Measurements from ENCODE around the gene FPR3. TPM values are rescaled to one million over a fixed set of nuclear protein-coding genes. Genes with fewer than 3 reads are reported as not detected.

The FPR3 gene
- total RNA-seq, 1 experiment from 2014 or later: not detected

GRCh38 chr19:51830274-51830673 is 35.3 kb downstream of the FPR3 start:
- Histone ChIP-seq H2AFZ (no peak overlapping the region), H4K20me1 (ENCODE audit: insufficient read depth) (no peaks in the 10 kb centered on the region), H3F3A (ENCODE audit: insufficient read depth, low read depth) (no peaks in the 10 kb centered on the region), H3K79me2 (ENCODE audit: low read depth) (no peaks in the 10 kb centered on the region), H3K9me2 (ENCODE audit: insufficient read depth) (no peaks in the 10 kb centered on the region), H3K27me3 (ENCODE audit: insufficient read depth, low read depth) (no peaks in the 10 kb centered on the region; the same call in 1 of the 2 replicates), H3K4me3 (no peak overlapping the region), H3K9me3 (ENCODE audit: insufficient read depth, low read depth) (no peaks in the 10 kb centered on the region; the same call in 1 of the 2 replicates), H3K4me2 (no peak overlapping the region), H3K4me1 (replicated peaks; ENCODE audit: insufficient read depth) (no peaks in the 10 kb centered on the region), H3K27ac (no peak overlapping the region), H3K36me3 (ENCODE audit: low read depth) (no peaks in the 10 kb centered on the region)
- no peak for DNase-seq
- TF ChIP-seq, protein P1, sequence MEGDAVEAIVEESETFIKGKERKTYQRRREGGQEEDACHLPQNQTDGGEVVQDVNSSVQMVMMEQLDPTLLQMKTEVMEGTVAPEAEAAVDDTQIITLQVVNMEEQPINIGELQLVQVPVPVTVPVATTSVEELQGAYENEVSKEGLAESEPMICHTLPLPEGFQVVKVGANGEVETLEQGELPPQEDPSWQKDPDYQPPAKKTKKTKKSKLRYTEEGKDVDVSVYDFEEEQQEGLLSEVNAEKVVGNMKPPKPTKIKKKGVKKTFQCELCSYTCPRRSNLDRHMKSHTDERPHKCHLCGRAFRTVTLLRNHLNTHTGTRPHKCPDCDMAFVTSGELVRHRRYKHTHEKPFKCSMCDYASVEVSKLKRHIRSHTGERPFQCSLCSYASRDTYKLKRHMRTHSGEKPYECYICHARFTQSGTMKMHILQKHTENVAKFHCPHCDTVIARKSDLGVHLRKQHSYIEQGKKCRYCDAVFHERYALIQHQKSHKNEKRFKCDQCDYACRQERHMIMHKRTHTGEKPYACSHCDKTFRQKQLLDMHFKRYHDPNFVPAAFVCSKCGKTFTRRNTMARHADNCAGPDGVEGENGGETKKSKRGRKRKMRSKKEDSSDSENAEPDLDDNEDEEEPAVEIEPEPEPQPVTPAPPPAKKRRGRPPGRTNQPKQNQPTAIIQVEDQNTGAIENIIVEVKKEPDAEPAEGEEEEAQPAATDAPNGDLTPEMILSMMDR (conservative IDR thresholded peaks at IDR 0.05): no peak
- TF ChIP-seq EZH2 (IDR thresholded peaks at IDR 0.05; ENCODE audit: low read depth): no peak
- intact Hi-C loops (cut with micrococcal nuclease; ENCODE audit: unreplicated experiment): no loop called here
- CTCF ChIA-PET: no interaction called here
- no TSS peak for BruUV-seq (replicated peaks)
- POLR2A ChIA-PET (ENCODE audit: unreplicated experiment): no interaction called here

DNA sequence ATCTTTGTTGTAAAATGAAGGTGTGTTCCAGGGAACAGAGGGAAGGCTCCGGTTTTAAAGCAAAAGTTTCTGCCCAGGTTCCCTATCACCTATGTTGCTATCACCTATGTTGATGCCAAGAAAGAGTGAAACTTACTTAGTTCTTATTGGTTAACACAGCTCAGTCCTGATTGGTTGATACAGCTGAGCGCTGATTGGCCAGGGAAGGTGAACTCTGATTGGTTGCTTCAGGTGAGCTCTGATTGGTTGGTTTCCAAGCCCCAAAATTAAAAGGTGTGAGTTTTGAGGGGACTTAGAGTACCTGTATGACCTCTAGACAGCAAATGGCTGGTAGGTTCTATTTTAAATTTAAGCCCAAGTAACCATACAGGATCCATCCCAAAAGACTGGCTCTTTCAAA is 42.2 kb downstream of the FPR3 start:
- DNase-seq: no peak
- Histone ChIP-seq H3K27me3 (ENCODE audit: insufficient read depth, low read depth) (no peaks in the 10 kb centered on the region), H2AFZ (no peak overlapping the region), H3K9me3 (ENCODE audit: insufficient read depth, low read depth) (peaks cover 9% of the 10 kb centered on the region; the same call in 1 of the 2 replicates), H3F3A (ENCODE audit: insufficient read depth, low read depth) (no peaks in the 10 kb centered on the region), H3K79me2 (ENCODE audit: low read depth) (no peaks in the 10 kb centered on the region), H3K9me2 (ENCODE audit: insufficient read depth) (no peaks in the 10 kb centered on the region), H3K27ac (no peak overlapping the region), H4K20me1 (ENCODE audit: insufficient read depth) (no peaks in the 10 kb centered on the region), H3K36me3 (ENCODE audit: low read depth) (no peaks in the 10 kb centered on the region), H3K4me1 (replicated peaks; ENCODE audit: insufficient read depth) (no peaks in the 10 kb centered on the region), H3K4me2 (no peak overlapping the region), H3K4me3 (no peak overlapping the region)
- TF ChIP-seq EZH2 (IDR thresholded peaks at IDR 0.05; ENCODE audit: low read depth): no peak
- TF ChIP-seq, protein P1 (conservative IDR thresholded peaks at IDR 0.05): no peak
- CTCF ChIA-PET: no interaction called here
- POLR2A ChIA-PET (ENCODE audit: unreplicated experiment): no interaction called here
- intact Hi-C loops (cut with micrococcal nuclease; ENCODE audit: unreplicated experiment): no loop called here
- BruUV-seq (replicated peaks): no TSS peak

GRCh38 chr19:51861870-51862622 is 67.1 kb downstream of the FPR3 start:
- H3K9me3 ChIP-seq (ENCODE audit: insufficient read depth, low read depth): peaks cover 83% of the 10 kb centered on the region
- POLR2A ChIA-PET (ENCODE audit: unreplicated experiment): no interaction called here
- BruUV-seq (replicated peaks): no TSS peak

More at GRCh38 chr19:51861870-51862622, 67.1 kb downstream of the FPR3 start:
- Histone ChIP-seq H3K4me3 (no peak overlapping the region), H3K27me3 (ENCODE audit: insufficient read depth, low read depth) (no peaks in the 10 kb centered on the region), H3K36me3 (ENCODE audit: low read depth) (no peaks in the 10 kb centered on the region), H4K20me1 (ENCODE audit: insufficient read depth) (no peaks in the 10 kb centered on the region), H3F3A (ENCODE audit: insufficient read depth, low read depth) (no peaks in the 10 kb centered on the region), H3K27ac (no peak overlapping the region), H3K9me2 (ENCODE audit: insufficient read depth) (no peaks in the 10 kb centered on the region), H3K4me2 (no peak overlapping the region), H2AFZ (no peak overlapping the region), H3K79me2 (ENCODE audit: low read depth) (no peaks in the 10 kb centered on the region), H3K4me1 (replicated peaks; ENCODE audit: insufficient read depth) (no peaks in the 10 kb centered on the region)
- intact Hi-C loops (cut with micrococcal nuclease; ENCODE audit: unreplicated experiment): no loop called here
- no peak for DNase-seq
- TF ChIP-seq EZH2 (IDR thresholded peaks at IDR 0.05; ENCODE audit: low read depth): no peak
- TF ChIP-seq, protein P1 (conservative IDR thresholded peaks at IDR 0.05): no peak
- CTCF ChIA-PET: no interaction called here

Data from PC-9 (cell line).